IPS-20b (cell line): ENCODE measurements around the gene CATSPERZ.

Experiments
- H3K27ac ChIP-seq: one replicate; pipeline ENCODE4 v1.5.1; 2013; ENCODE audit warnings: low read length
- H3K27me3 ChIP-seq: 2 replicates; pipeline ENCODE4 v1.6.1; 2013; ENCODE audit warnings: mild to moderate bottlenecking, low read length, inconsistent platforms; ENCODE audit not compliant: insufficient read depth
- H3K36me3 ChIP-seq: 2 replicates; pipeline ENCODE4 v1.6.1; 2013; ENCODE audit warnings: low read depth, mild to moderate bottlenecking, inconsistent platforms, low read length, moderate library complexity; ENCODE audit not compliant: insufficient read depth
- H3K4me1 ChIP-seq: 2 replicates; pipeline ENCODE4 v1.6.1; 2013; ENCODE audit warnings: mild to moderate bottlenecking, control low read depth, inconsistent platforms, low read length, moderate library complexity; ENCODE audit not compliant: insufficient read depth
- H3K4me3 ChIP-seq: 2 replicates; pipeline ENCODE4 v1.5.1; 2013; ENCODE audit warnings: mild to moderate bottlenecking, low read length, inconsistent platforms
- H3K9ac ChIP-seq: 2 replicates; pipeline ENCODE4 v1.6.1; 2013; ENCODE audit warnings: low read depth, mild to moderate bottlenecking, inconsistent platforms, low read length, moderate library complexity
- H3K9me3 ChIP-seq: 2 replicates; pipeline ENCODE4 v1.6.1; 2013; ENCODE audit warnings: mild to moderate bottlenecking, low read depth, low read length, inconsistent platforms; ENCODE audit not compliant: insufficient read depth

CATSPERZ gene

GRCh38 chr11:64266339-64266738 is 33.8 kb upstream of the CATSPERZ start:
- peaks cover 7% of the 10 kb centered on the region for H3K4me1 ChIP-seq
- H3K36me3 ChIP-seq = peaks cover 56% of the 10 kb centered on the region
- no peaks in the 10 kb centered on the region for H3K9me3 ChIP-seq
- H3K4me3 ChIP-seq = no peak overlapping the region
- no peak overlapping the region for H3K27ac ChIP-seq
- no peaks in the 10 kb centered on the region for H3K27me3 ChIP-seq
- H3K9ac ChIP-seq = no peak overlapping the region

- no peak overlapping the region for H3K4me3 ChIP-seq
Observed at GRCh38 chr11:64267207-64267945, 32.8 kb upstream of the CATSPERZ start.

GRCh38 chr11:64268025-64268892 is 31.9 kb upstream of the CATSPERZ start:
- H3K27ac ChIP-seq = peak overlapping the region; percentile 25

More at GRCh38 chr11:64267207-64267945, 32.8 kb upstream of the CATSPERZ start:
- Histone ChIP-seq H3K27me3 (no peaks in the 10 kb centered on the region), H3K4me1 (peaks cover 7% of the 10 kb centered on the region), H3K27ac (no peak overlapping the region), H3K36me3 (peaks cover 45% of the 10 kb centered on the region), H3K9ac (no peak overlapping the region), H3K9me3 (no peaks in the 10 kb centered on the region)

GRCh38 chr11:64268893-64269539 is 31.1 kb upstream of the CATSPERZ start:
- Histone ChIP-seq H3K36me3 (peaks cover 29% of the 10 kb centered on the region), H3K4me3 (peak overlapping the region; percentile 81), H3K4me1 (peaks cover 3% of the 10 kb centered on the region), H3K27ac (peak overlapping the region; percentile 25), H3K27me3 (no peaks in the 10 kb centered on the region), H3K9ac (peak overlapping the region; percentile 90), H3K9me3 (no peaks in the 10 kb centered on the region)

More at GRCh38 chr11:64268025-64268892, 31.9 kb upstream of the CATSPERZ start:
- Histone ChIP-seq H3K36me3 (peaks cover 36% of the 10 kb centered on the region), H3K4me1 (peaks cover 6% of the 10 kb centered on the region), H3K4me3 (peak overlapping the region; percentile 81), H3K9me3 (no peaks in the 10 kb centered on the region), H3K9ac (peak overlapping the region; percentile 90; the same call in 1 of the 2 replicates), H3K27me3 (no peaks in the 10 kb centered on the region)

- Histone ChIP-seq H3K9me3 (no peaks in the 10 kb centered on the region), H3K27ac (peak overlapping the region; percentile 25), H3K4me3 (peak overlapping the region; percentile 81)
Observed at GRCh38 chr11:64269540-64270220, 30.5 kb upstream of the CATSPERZ start.

GRCh38 chr11:64275031-64275800 is 24.9 kb upstream of the CATSPERZ start:
- Histone ChIP-seq H3K27me3 (no peaks in the 10 kb centered on the region), H3K4me3 (no peak overlapping the region), H3K4me1 (peaks cover 6% of the 10 kb centered on the region; the same call in 1 of the 2 replicates), H3K27ac (no peak overlapping the region), H3K36me3 (peaks cover 6% of the 10 kb centered on the region; the same call in 1 of the 2 replicates), H3K9ac (no peak overlapping the region), H3K9me3 (no peaks in the 10 kb centered on the region)

More at GRCh38 chr11:64269540-64270220, 30.5 kb upstream of the CATSPERZ start:
- Histone ChIP-seq H3K27me3 (no peaks in the 10 kb centered on the region), H3K9ac (peak overlapping the region; percentile 90), H3K36me3 (peaks cover 22% of the 10 kb centered on the region), H3K4me1 (peaks cover 3% of the 10 kb centered on the region)

GRCh38 chr11:64275841-64276240 is 24.3 kb upstream of the CATSPERZ start:
- Histone ChIP-seq H3K9ac (no peak overlapping the region), H3K4me1 (peaks cover 6% of the 10 kb centered on the region; the same call in 1 of the 2 replicates), H3K27ac (no peak overlapping the region), H3K36me3 (peaks cover 6% of the 10 kb centered on the region; the same call in 1 of the 2 replicates), H3K4me3 (no peak overlapping the region), H3K27me3 (no peaks in the 10 kb centered on the region), H3K9me3 (no peaks in the 10 kb centered on the region)

- Histone ChIP-seq H3K4me3 (no peak overlapping the region), H3K36me3 (peaks cover 6% of the 10 kb centered on the region; the same call in 1 of the 2 replicates), H3K27me3 (no peaks in the 10 kb centered on the region), H3K9me3 (no peaks in the 10 kb centered on the region), H3K4me1 (peaks cover 6% of the 10 kb centered on the region; the same call in 1 of the 2 replicates), H3K9ac (no peak overlapping the region), H3K27ac (no peak overlapping the region)
Observed at GRCh38 chr11:64276653-64277431, 23.3 kb upstream of the CATSPERZ start.

- no peaks in the 10 kb centered on the region for H3K27me3 ChIP-seq
- H3K9me3 ChIP-seq = no peaks in the 10 kb centered on the region
- H3K36me3 ChIP-seq = peaks cover 6% of the 10 kb centered on the region; the same call in 1 of the 2 replicates
- no peak overlapping the region for H3K4me3 ChIP-seq
- H3K4me1 ChIP-seq = peaks cover 6% of the 10 kb centered on the region; the same call in 1 of the 2 replicates
- H3K9ac ChIP-seq = no peak overlapping the region
- H3K27ac ChIP-seq = no peak overlapping the region
Observed at GRCh38 chr11:64278576-64279190, 21.5 kb upstream of the CATSPERZ start.
